Adipocyte (in vitro differentiated cells): ENCODE results near the gene XXYLT1.
"Not testable (repeated sequence)": the region's sequence is repeated elsewhere in the genome, so short reads cannot be mapped to it uniquely, and the experiment has no call there.

Experiments used
- DNase-seq: peaks from one replicate; pipeline ENCODE4 v3.0.0-alpha.2; 2015; ENCODE audit warnings: low read depth
- H3K27me3 ChIP-seq: replicated peaks from 2 replicates; pipeline ENCODE4 v1.7.0; 2013; ENCODE audit warnings: mild to moderate bottlenecking, low read length, moderate library complexity; ENCODE audit not compliant: control insufficient read depth, insufficient read depth
- H3K36me3 ChIP-seq: 2 replicates; pipeline ENCODE4 v1.7.0; 2013; ENCODE audit warnings: low read length, mild to moderate bottlenecking, moderate library complexity; ENCODE audit not compliant: control insufficient read depth, insufficient read depth, severe bottlenecking
- H3K4me1 ChIP-seq: 2 replicates; pipeline ENCODE4 v1.7.0; 2013; ENCODE audit warnings: mild to moderate bottlenecking, low read length, moderate library complexity; ENCODE audit not compliant: control insufficient read depth, insufficient read depth
- H3K4me3 ChIP-seq: 2 replicates; pipeline ENCODE4 v1.7.0; 2013; ENCODE audit warnings: mild to moderate bottlenecking, low read length, moderate library complexity
- H3K9ac ChIP-seq: 2 replicates; pipeline ENCODE4 v1.7.0; 2013; ENCODE audit warnings: mild to moderate bottlenecking, low read length, moderate library complexity
- H3K9me3 ChIP-seq: 2 replicates; pipeline ENCODE4 v1.7.0; 2013; ENCODE audit warnings: mild to moderate bottlenecking, low read length, moderate library complexity; ENCODE audit not compliant: control insufficient read depth

XXYLT1 gene

GRCh38 chr3:195040094-195040493 is 230.9 kb downstream of the XXYLT1 start:
- H3K36me3 ChIP-seq: no peaks in the 10 kb centered on the region
- H3K4me1 ChIP-seq: no peaks in the 10 kb centered on the region
- H3K9ac ChIP-seq: no peak overlapping the region
- H3K4me3 ChIP-seq: no peak overlapping the region
- DNase-seq: no peak
- peaks cover 63% of the 10 kb centered on the region for H3K27me3 ChIP-seq
- H3K9me3 ChIP-seq: peaks cover 12% of the 10 kb centered on the region

- Histone ChIP-seq H3K27me3 (peaks cover 70% of the 10 kb centered on the region), H3K36me3 (no peaks in the 10 kb centered on the region), H3K9me3 (peaks cover 12% of the 10 kb centered on the region), H3K4me3 (no peak overlapping the region), H3K4me1 (no peaks in the 10 kb centered on the region), H3K9ac (no peak overlapping the region)
- DNase-seq: no peak
These were observed 231.6 kb downstream of the XXYLT1 start for GRCh38 chr3:195039180-195039843.

- H3K4me3 ChIP-seq: no peak overlapping the region
- no peak for DNase-seq
- peaks cover 61% of the 10 kb centered on the region for H3K27me3 ChIP-seq
- H3K4me1 ChIP-seq: no peaks in the 10 kb centered on the region
- peaks cover 12% of the 10 kb centered on the region for H3K9me3 ChIP-seq
- H3K36me3 ChIP-seq: no peaks in the 10 kb centered on the region
- no peak overlapping the region for H3K9ac ChIP-seq
These were observed 232.8 kb downstream of the XXYLT1 start for GRCh38 chr3:195038161-195038560.

- Histone ChIP-seq H3K9me3 (peaks cover 12% of the 10 kb centered on the region), H3K27me3 (peaks cover 56% of the 10 kb centered on the region)
- H3K4me3 ChIP-seq, H3K4me1 ChIP-seq, H3K9ac ChIP-seq, DNase-seq, H3K36me3 ChIP-seq: not testable (repeated sequence)
These were observed 233.4 kb downstream of the XXYLT1 start for GRCh38 chr3:195037586-195037985.

- H3K27me3 ChIP-seq: peaks cover 57% of the 10 kb centered on the region
- no peak for DNase-seq
These were observed 234.0 kb downstream of the XXYLT1 start for GRCh38 chr3:195036974-195037373.

GRCh38 chr3:195036574-195036973 is 234.4 kb downstream of the XXYLT1 start:
- Histone ChIP-seq H3K9ac (no peak overlapping the region), H3K36me3 (no peaks in the 10 kb centered on the region), H3K9me3 (peaks cover 12% of the 10 kb centered on the region), H3K27me3 (peaks cover 58% of the 10 kb centered on the region), H3K4me3 (no peak overlapping the region), H3K4me1 (no peaks in the 10 kb centered on the region)
- no peak for DNase-seq

More at GRCh38 chr3:195036974-195037373, 234.0 kb downstream of the XXYLT1 start:
- Histone ChIP-seq H3K9ac (no peak overlapping the region), H3K9me3 (peaks cover 12% of the 10 kb centered on the region), H3K4me3 (no peak overlapping the region), H3K4me1 (no peaks in the 10 kb centered on the region), H3K36me3 (no peaks in the 10 kb centered on the region)

GRCh38 chr3:195036203-195036505 is 234.8 kb downstream of the XXYLT1 start:
- Histone ChIP-seq H3K4me3 (no peak overlapping the region), H3K9me3 (peaks cover 12% of the 10 kb centered on the region), H3K9ac (no peak overlapping the region), H3K4me1 (no peaks in the 10 kb centered on the region), H3K36me3 (no peaks in the 10 kb centered on the region), H3K27me3 (peaks cover 59% of the 10 kb centered on the region)
- DNase-seq: no peak

- Histone ChIP-seq H3K9ac (no peak overlapping the region), H3K9me3 (peaks cover 12% of the 10 kb centered on the region), H3K36me3 (no peaks in the 10 kb centered on the region), H3K27me3 (peaks cover 59% of the 10 kb centered on the region), H3K4me3 (no peak overlapping the region), H3K4me1 (no peaks in the 10 kb centered on the region)
- no peak for DNase-seq
These were observed 235.4 kb downstream of the XXYLT1 start for GRCh38 chr3:195035345-195036202.

- H3K36me3 ChIP-seq: no peaks in the 10 kb centered on the region
- peaks cover 57% of the 10 kb centered on the region for H3K27me3 ChIP-seq
- DNase-seq: no peak
- peaks cover 12% of the 10 kb centered on the region for H3K9me3 ChIP-seq
- H3K4me3 ChIP-seq: no peak overlapping the region
- no peaks in the 10 kb centered on the region for H3K4me1 ChIP-seq
- H3K9ac ChIP-seq: no peak overlapping the region
These were observed 236.4 kb downstream of the XXYLT1 start for GRCh38 chr3:195034541-195034940.

- Histone ChIP-seq H3K36me3 (no peaks in the 10 kb centered on the region), H3K9me3 (peaks cover 12% of the 10 kb centered on the region), H3K27me3 (peaks cover 54% of the 10 kb centered on the region), H3K4me3 (no peak overlapping the region), H3K4me1 (no peaks in the 10 kb centered on the region), H3K9ac (no peak overlapping the region)
- DNase-seq: no peak
These were observed 236.9 kb downstream of the XXYLT1 start for GRCh38 chr3:195034101-195034500.

GRCh38 chr3:195033531-195034091 is 237.3 kb downstream of the XXYLT1 start:
- Histone ChIP-seq H3K9ac (no peak overlapping the region), H3K4me3 (no peak overlapping the region), H3K9me3 (peaks cover 12% of the 10 kb centered on the region), H3K4me1 (no peaks in the 10 kb centered on the region), H3K36me3 (no peaks in the 10 kb centered on the region), H3K27me3 (peaks cover 56% of the 10 kb centered on the region)
- no peak for DNase-seq
